ENCODE measurements around the gene ST3GAL3.

DNA sequence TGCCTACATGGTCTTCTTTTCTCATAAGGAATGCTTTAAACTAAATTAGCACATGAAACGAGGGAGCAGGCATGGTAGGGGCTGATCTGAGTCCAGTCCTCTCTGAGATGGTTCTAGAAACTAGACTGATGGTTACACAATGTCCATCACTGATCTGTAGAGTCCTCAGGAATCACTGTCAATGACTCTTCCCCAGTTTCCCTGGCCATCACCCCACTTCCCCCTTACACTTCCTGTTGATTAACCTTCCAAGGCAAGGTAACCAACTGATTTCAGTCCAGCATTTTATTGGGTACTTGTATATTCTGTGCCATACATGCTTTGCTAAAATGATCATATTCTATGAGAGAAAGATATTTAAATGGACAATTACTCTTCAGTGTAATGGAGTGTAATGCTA is 125.7 kb downstream of the ST3GAL3 start:
- TF ChIP-seq, protein P1, sequence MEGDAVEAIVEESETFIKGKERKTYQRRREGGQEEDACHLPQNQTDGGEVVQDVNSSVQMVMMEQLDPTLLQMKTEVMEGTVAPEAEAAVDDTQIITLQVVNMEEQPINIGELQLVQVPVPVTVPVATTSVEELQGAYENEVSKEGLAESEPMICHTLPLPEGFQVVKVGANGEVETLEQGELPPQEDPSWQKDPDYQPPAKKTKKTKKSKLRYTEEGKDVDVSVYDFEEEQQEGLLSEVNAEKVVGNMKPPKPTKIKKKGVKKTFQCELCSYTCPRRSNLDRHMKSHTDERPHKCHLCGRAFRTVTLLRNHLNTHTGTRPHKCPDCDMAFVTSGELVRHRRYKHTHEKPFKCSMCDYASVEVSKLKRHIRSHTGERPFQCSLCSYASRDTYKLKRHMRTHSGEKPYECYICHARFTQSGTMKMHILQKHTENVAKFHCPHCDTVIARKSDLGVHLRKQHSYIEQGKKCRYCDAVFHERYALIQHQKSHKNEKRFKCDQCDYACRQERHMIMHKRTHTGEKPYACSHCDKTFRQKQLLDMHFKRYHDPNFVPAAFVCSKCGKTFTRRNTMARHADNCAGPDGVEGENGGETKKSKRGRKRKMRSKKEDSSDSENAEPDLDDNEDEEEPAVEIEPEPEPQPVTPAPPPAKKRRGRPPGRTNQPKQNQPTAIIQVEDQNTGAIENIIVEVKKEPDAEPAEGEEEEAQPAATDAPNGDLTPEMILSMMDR (IDR thresholded peaks at IDR 0.05) = no peak
- no peak for TF ChIP-seq POLR2A (IDR thresholded peaks at IDR 0.05)

Data from right lobe of liver (tissue), 4 donors.